ENCODE measurements around the gene HACD2. TPM values are rescaled to one million over a fixed set of nuclear protein-coding genes. Genes with fewer than 3 reads are reported as not detected.

Gene HACD2
- total RNA-seq, 1 donor from 2014 or later, result 25.5 TPM

GRCh38 chr3:123535580-123535979, 49.3 kb downstream of the HACD2 start:
- DNase-seq (ENCODE audit: low read depth), result peak; percentile 4
- no peaks in the 10 kb centered on the region for H3K36me3 ChIP-seq (ENCODE audit: control insufficient read depth, insufficient read depth, low read length)
- TF ChIP-seq CTCF (IDR thresholded peaks at IDR 0.05; ENCODE audit: insufficient read depth, low read length, poor library complexity, severe bottlenecking), result no peak
- no peaks in the 10 kb centered on the region for H3K27me3 ChIP-seq (ENCODE audit: control insufficient read depth, insufficient read depth, low read length)
- no peak overlapping the region for H3K4me3 ChIP-seq (ENCODE audit: low read depth, low read length)

GRCh38 chr3:123534264-123534663, 50.6 kb downstream of the HACD2 start:
- Histone ChIP-seq H3K36me3 (ENCODE audit: control insufficient read depth, insufficient read depth, low read length) (no peaks in the 10 kb centered on the region), H3K27me3 (ENCODE audit: control insufficient read depth, insufficient read depth, low read length) (no peaks in the 10 kb centered on the region), H3K4me3 (ENCODE audit: low read depth, low read length) (no peak overlapping the region)
- no peak for TF ChIP-seq CTCF (IDR thresholded peaks at IDR 0.05; ENCODE audit: insufficient read depth, low read length, poor library complexity, severe bottlenecking)
- no peak for DNase-seq (ENCODE audit: low read depth)

GRCh38 chr3:123533554-123534159, 51.2 kb downstream of the HACD2 start:
- TF ChIP-seq CTCF (IDR thresholded peaks at IDR 0.05; ENCODE audit: insufficient read depth, low read length, poor library complexity, severe bottlenecking), result no peak
- Histone ChIP-seq H3K27me3 (ENCODE audit: control insufficient read depth, insufficient read depth, low read length) (no peaks in the 10 kb centered on the region), H3K36me3 (ENCODE audit: control insufficient read depth, insufficient read depth, low read length) (no peaks in the 10 kb centered on the region), H3K4me3 (ENCODE audit: low read depth, low read length) (no peak overlapping the region)
- DNase-seq (ENCODE audit: low read depth), result no peak

- H3K4me3 ChIP-seq (ENCODE audit: low read depth, low read length), result no peak overlapping the region
- no peak for TF ChIP-seq CTCF (IDR thresholded peaks at IDR 0.05; ENCODE audit: insufficient read depth, low read length, poor library complexity, severe bottlenecking)
- H3K36me3 ChIP-seq (ENCODE audit: control insufficient read depth, insufficient read depth, low read length), result no peaks in the 10 kb centered on the region
- no peak for DNase-seq (ENCODE audit: low read depth)
- no peaks in the 10 kb centered on the region for H3K27me3 ChIP-seq (ENCODE audit: control insufficient read depth, insufficient read depth, low read length)
Observed at GRCh38 chr3:123528130-123528529, 56.7 kb downstream of the HACD2 start.

GRCh38 chr3:123527046-123527445, 57.8 kb downstream of the HACD2 start:
- Histone ChIP-seq H3K36me3 (ENCODE audit: control insufficient read depth, insufficient read depth, low read length) (no peaks in the 10 kb centered on the region), H3K4me3 (ENCODE audit: low read depth, low read length) (no peak overlapping the region), H3K27me3 (ENCODE audit: control insufficient read depth, insufficient read depth, low read length) (no peaks in the 10 kb centered on the region)
- DNase-seq (ENCODE audit: low read depth), result no peak
- TF ChIP-seq CTCF (IDR thresholded peaks at IDR 0.05; ENCODE audit: insufficient read depth, low read length, poor library complexity, severe bottlenecking), result no peak

GRCh38 chr3:123526474-123526873, 58.4 kb downstream of the HACD2 start:
- Histone ChIP-seq H3K27me3 (ENCODE audit: control insufficient read depth, insufficient read depth, low read length) (no peaks in the 10 kb centered on the region), H3K36me3 (ENCODE audit: control insufficient read depth, insufficient read depth, low read length) (no peaks in the 10 kb centered on the region), H3K4me3 (ENCODE audit: low read depth, low read length) (no peak overlapping the region)
- TF ChIP-seq CTCF (IDR thresholded peaks at IDR 0.05; ENCODE audit: insufficient read depth, low read length, poor library complexity, severe bottlenecking), result no peak
- DNase-seq (ENCODE audit: low read depth), result no peak

All from kidney epithelial cell (primary cell).